ENCODE results near the gene AACS.

GRCh38 chr12:125161712-125162022 is 96.4 kb downstream of the AACS start:
- TF ChIP-seq POLR2A (IDR thresholded peaks at IDR 0.05), result no peak
- TF ChIP-seq, protein P1, sequence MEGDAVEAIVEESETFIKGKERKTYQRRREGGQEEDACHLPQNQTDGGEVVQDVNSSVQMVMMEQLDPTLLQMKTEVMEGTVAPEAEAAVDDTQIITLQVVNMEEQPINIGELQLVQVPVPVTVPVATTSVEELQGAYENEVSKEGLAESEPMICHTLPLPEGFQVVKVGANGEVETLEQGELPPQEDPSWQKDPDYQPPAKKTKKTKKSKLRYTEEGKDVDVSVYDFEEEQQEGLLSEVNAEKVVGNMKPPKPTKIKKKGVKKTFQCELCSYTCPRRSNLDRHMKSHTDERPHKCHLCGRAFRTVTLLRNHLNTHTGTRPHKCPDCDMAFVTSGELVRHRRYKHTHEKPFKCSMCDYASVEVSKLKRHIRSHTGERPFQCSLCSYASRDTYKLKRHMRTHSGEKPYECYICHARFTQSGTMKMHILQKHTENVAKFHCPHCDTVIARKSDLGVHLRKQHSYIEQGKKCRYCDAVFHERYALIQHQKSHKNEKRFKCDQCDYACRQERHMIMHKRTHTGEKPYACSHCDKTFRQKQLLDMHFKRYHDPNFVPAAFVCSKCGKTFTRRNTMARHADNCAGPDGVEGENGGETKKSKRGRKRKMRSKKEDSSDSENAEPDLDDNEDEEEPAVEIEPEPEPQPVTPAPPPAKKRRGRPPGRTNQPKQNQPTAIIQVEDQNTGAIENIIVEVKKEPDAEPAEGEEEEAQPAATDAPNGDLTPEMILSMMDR (IDR thresholded peaks at IDR 0.05), result no peak

All from thyroid gland (tissue), 4 donors.